Activated CD4-positive, alpha-beta T cell treated with anti-CD3 and anti-CD28 coated beads for 24 hours (primary cell): Measurements from ENCODE around the gene BAHCC1.

Experiments
- DNase-seq, 2 donors: peaks; one replicate each; pipeline ENCODE4 v3.0.0-alpha.2; 2020; ENCODE audit warnings: low read depth in 2 of 2

Gene BAHCC1

GRCh38 chr17:81461607-81462500, 66.6 kb downstream of the BAHCC1 start:
- no peak for DNase-seq

DNA sequence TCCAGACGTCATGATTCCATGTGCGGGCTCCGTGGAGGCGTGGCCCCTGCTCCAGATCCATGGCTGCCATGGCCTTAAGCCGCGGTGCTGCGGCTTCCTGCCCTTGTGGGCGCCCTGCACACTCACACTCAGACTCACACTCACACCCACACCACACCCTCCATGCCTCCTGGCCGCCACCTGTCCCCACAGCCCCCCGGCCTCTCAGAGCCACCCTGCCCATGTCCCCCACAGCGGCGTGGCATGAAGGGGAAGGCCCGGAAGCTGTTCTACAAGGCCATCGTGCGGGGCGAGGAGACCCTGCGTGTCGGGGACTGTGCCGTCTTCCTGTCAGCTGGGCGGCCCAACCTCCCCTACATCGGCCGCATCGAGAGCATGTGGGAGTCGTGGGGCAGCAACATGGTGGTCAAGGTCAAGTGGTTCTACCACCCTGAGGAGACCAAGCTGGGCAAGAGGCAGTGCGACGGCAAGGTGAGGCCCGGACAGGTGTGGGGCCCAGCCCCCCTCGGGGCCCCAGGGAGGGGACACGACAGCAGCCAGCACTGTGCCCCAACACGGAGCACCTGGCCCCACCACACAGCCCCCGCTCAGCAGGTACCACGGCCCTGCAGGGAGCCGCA, 67.4 kb downstream of the BAHCC1 start:
- no peak for DNase-seq

DNA sequence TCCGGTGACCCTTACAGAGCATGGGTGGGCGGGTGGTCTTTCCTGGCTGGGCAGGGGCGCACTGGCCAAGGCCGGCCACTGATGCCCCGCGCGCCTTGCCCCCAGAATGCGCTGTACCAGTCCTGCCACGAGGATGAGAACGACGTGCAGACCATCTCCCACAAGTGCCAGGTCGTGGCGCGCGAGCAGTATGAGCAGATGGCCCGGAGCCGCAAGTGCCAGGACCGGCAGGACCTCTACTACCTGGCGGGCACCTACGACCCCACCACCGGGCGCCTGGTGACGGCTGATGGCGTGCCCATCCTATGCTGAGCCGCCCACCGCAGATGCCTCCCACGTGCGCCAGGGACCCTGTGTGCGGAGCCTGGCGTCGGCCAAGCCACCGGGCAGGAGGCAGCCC, 68.2 kb downstream of the BAHCC1 start:
- DNase-seq, result no peak

DNA sequence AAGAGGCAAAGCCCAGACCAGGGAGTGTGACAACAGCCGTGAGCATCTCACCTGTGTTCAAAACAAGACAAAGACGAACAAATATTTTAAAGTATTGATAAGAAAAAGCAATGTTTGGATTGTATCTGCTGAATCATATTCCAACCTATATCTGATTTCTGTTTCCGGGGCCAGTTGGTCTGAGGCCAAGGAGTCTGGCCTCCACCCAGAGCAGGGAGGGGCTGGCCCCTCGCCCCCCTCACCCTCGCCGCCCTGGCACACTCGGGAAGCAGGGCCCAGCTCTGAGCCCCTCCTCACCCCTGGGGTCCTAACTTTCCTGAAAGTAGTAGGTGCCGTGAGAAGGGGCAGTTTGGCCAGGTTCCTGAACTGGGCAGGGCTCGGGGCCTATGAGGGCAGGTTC, 69.3 kb downstream of the BAHCC1 start:
- DNase-seq, result no peak

GRCh38 chr17:81465910-81466309, 70.7 kb downstream of the BAHCC1 start:
- no peak for DNase-seq

- no peak for DNase-seq
Measured at GRCh38 chr17:81466564-81467472, 71.6 kb downstream of the BAHCC1 start.

GRCh38 chr17:81468111-81468769, 73.0 kb downstream of the BAHCC1 start:
- no peak for DNase-seq

DNA sequence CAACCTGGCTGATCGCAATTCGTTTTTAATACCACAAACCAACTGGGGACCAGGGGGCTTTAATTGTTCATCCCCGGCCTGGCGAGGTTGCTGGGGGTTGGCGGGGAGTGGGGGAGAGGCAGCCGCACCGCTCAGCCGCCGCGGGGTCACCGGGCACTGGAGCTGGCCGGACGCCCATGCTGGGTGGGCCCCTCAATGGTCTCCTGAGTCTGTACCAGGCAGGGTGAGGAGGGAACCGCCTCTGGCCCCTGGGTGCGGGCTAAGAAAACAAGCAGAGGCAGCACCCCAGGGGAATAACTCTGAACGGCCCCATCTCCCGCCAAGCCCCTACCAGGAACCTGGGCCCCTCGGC, 73.5 kb downstream of the BAHCC1 start:
- no peak for DNase-seq

DNA sequence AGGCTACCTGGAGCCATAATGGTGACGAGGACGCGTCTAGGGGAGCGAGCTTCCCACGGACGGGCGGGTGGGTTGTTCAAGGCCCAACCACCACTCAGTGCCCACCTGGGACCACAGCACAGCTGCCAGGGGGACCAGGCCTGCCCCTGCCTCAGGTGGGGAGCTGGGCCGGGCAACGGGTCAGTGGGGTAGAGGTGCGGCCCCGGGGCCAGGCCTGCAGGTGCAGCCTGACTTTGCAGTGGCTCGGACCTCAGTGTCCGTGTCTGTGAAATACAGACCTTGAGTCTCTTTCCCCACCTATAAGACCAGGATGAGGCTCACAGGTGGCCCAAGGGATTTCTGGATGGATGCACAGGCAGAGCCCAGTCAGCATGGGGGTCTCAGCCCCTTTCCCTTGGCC, 74.0 kb downstream of the BAHCC1 start:
- no peak for DNase-seq

DNA sequence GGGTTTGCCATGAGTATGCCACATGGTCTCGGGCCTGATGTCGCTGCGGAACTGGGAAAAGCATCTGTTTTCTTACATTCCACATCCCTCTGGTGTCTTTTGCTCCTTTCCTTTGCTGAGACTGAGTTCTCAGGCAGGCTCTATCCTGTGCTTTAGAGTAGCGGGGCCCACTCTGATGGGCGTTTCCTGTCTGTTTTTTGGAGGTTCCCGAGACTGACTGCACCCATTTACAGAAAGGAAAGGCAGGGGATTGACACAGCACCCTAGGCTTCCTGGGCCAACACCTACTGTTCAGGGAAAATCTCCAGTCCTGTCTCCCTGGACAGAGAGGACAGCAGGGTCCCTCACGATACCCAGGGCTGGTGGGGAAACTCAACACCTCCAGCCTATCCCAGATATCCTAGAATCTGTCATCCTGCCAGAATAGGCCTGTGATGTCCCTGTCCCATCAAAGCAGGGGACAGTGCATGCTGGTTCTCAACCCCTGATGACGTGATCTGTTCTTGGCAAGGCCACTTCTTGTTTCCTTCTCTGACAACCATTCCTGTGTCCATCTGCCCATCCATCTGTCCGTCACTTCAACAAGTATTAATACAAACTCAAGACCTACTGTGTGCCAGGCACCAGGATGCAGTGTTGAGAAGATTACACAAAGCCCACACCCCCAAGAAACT, 75.2 kb downstream of the BAHCC1 start:
- DNase-seq, result no peak

GRCh38 chr17:81470944-81471817, 75.9 kb downstream of the BAHCC1 start:
- no peak for DNase-seq

DNA sequence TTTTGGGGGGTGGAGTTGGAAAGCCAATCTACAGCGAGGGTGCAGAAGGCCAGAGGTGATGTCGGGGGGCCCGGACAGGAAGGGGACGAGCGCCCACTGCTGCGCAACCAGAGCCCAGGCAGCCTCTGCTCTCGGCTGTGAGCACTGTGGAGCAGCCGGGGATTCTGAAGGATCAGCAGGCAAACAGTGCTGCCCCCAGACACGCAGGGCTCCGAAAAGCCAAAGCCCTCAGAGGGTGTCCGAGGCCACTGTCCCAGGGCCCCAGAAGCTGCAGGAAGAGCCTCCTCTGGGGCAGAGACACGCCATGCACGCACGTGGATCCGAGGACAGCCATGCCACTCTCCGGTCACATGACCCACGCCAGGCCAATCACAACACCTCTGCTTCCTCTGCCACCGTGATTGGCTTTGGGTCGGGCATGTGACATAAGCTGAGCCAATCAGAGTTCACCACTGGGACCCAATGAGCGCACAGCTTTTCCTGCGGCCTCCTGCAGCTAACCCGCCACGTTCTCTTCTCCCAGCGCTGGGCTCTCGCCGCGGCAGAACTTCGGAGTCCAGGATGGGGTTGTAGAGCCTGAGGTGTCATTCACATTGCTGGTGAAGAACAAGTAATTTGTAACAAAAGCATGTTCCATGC, 76.7 kb downstream of the BAHCC1 start:
- DNase-seq, result no peak

- DNase-seq, result no peak
Measured at GRCh38 chr17:81473019-81473418, 77.8 kb downstream of the BAHCC1 start.

DNA sequence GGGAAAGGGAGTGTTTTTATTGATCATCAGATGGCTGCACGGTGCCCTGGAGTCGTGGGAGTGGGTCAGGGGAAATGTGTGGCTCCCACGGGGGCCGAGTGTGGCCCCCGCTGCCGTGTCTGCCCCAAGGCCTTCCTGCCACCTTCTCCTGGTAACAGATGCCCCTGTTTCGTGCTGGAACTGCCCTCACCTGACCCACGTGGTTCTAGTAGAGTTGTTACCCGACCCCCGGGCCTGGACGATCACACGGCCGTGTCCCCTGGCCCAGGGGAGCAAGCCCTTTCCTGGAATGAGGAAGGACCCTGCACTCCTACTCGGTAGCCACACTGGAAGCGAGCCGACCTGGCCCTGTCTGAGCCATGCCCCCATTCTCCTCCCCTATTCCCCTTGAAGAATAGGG, 79.7 kb downstream of the BAHCC1 start:
- no peak for DNase-seq

- DNase-seq, result no peak
Measured at GRCh38 chr17:81476097-81476496, 80.8 kb downstream of the BAHCC1 start.

GRCh38 chr17:81476635-81477034, 81.4 kb downstream of the BAHCC1 start:
- no peak for DNase-seq

GRCh38 chr17:81477173-81477572, 81.9 kb downstream of the BAHCC1 start:
- no peak for DNase-seq

GRCh38 chr17:81478119-81478518, 82.9 kb downstream of the BAHCC1 start:
- DNase-seq, result no peak

DNA sequence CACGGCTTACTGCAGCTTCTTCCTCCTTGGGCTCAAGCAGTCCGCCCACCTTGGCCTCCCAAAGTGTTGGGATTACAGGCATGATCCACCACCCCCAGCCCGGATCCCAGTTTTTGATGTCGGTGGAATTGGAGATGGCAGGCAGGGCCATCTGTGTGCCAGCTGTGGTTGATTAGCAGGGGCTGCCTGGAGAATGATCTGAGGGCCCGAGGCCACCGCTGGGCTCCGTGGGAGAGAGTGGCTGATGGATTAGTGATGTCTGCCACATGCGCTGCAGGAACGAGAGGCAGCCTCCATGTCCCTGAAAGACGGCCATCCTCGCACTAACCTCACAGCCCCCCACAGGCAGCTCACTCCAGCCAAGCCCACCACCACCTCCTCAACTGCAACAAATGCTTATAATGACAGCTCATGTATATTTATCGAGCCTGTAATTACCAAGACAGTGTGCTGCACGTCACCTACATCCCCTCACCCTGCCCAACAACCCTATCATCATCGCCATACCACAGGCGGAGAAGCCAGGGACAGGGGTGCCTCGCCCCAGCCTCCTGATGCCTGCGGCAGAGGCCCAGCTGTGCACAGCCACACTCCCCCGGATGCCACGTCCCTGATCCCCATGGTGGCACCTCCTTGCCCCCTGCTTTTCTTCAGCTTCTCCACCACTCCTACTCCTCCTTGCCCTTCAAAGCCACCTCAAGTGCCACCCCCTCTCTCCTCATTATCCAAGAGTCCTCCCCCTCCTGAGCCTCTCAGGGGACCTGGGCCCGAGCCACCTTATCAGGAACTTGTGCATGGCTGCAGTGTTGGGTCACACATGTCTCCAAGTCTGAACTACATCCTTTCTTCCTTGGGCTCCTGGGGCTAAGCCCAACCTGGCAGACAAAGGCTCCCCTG, 84.2 kb downstream of the BAHCC1 start:
- no peak for DNase-seq
